ENCODE measurements around the gene CARD11.

CARD11 gene

GRCh38 chr7:2969398-2970306, 74.0 kb downstream of the CARD11 start:
- Mint-ChIP-seq H3K27ac (no peak overlapping the region), H3K4me3 (no peak overlapping the region), H3K27me3 (ENCODE audit: low read depth, poor library complexity) (peaks cover 4% of the 10 kb centered on the region), H3K36me3 (ENCODE audit: low read depth) (no peaks in the 10 kb centered on the region), H3K4me1 (peaks cover 4% of the 10 kb centered on the region), H3K9me3 (peaks cover 20% of the 10 kb centered on the region)
- DNase-seq: no peak
- TF ChIP-seq CTCF (IDR thresholded peaks at IDR 0.05): no peak

- Mint-ChIP-seq H3K9me3 (peaks cover 25% of the 10 kb centered on the region), H3K4me3 (no peak overlapping the region), H3K27ac (no peak overlapping the region), H3K27me3 (ENCODE audit: low read depth, poor library complexity) (peaks cover 5% of the 10 kb centered on the region), H3K4me1 (peaks cover 4% of the 10 kb centered on the region), H3K36me3 (ENCODE audit: low read depth) (no peaks in the 10 kb centered on the region)
- peak; percentile 15 for DNase-seq
- no peak for TF ChIP-seq CTCF (IDR thresholded peaks at IDR 0.05)
Observed at GRCh38 chr7:2968616-2969397, 74.9 kb downstream of the CARD11 start.

- Mint-ChIP-seq H3K9me3 (peaks cover 28% of the 10 kb centered on the region), H3K4me1 (peaks cover 4% of the 10 kb centered on the region), H3K27ac (no peak overlapping the region), H3K36me3 (ENCODE audit: low read depth) (no peaks in the 10 kb centered on the region), H3K27me3 (ENCODE audit: low read depth, poor library complexity) (peaks cover 3% of the 10 kb centered on the region), H3K4me3 (no peak overlapping the region)
- no peak for TF ChIP-seq CTCF (IDR thresholded peaks at IDR 0.05)
- no peak for DNase-seq
Observed at GRCh38 chr7:2968176-2968575, 75.5 kb downstream of the CARD11 start.

GRCh38 chr7:2967705-2968104, 76.0 kb downstream of the CARD11 start:
- Mint-ChIP-seq H3K9me3 (peaks cover 33% of the 10 kb centered on the region), H3K4me1 (peaks cover 4% of the 10 kb centered on the region), H3K36me3 (ENCODE audit: low read depth) (no peaks in the 10 kb centered on the region), H3K27me3 (ENCODE audit: low read depth, poor library complexity) (peaks cover 3% of the 10 kb centered on the region), H3K4me3 (no peak overlapping the region), H3K27ac (no peak overlapping the region)
- no peak for DNase-seq
- TF ChIP-seq CTCF (IDR thresholded peaks at IDR 0.05): no peak

GRCh38 chr7:2967253-2967652, 76.4 kb downstream of the CARD11 start:
- DNase-seq: no peak
- H3K4me1 Mint-ChIP-seq: peaks cover 2% of the 10 kb centered on the region
- no peaks in the 10 kb centered on the region for H3K36me3 Mint-ChIP-seq (ENCODE audit: low read depth)
- peaks cover 34% of the 10 kb centered on the region for H3K9me3 Mint-ChIP-seq
- H3K4me3 Mint-ChIP-seq: no peak overlapping the region
- H3K27me3 Mint-ChIP-seq (ENCODE audit: low read depth, poor library complexity): peaks cover 3% of the 10 kb centered on the region
- H3K27ac Mint-ChIP-seq: no peak overlapping the region
- no peak for TF ChIP-seq CTCF (IDR thresholded peaks at IDR 0.05)

All from nephron progenitor cell (in vitro differentiated cells).